K562 (cell line): ENCODE measurements around the gene CCSAP. TPM values are rescaled to one million over a fixed set of nuclear protein-coding genes. Genes with fewer than 3 reads are reported as not detected.

ENCODE experiments used
- BRCA1 ChIP-seq, 2 experiments: fragments of 450-650 bp in 1 of 2; sonication (generic) in 1 of 2; formaldehyde crosslinking in 1 of 2; IDR thresholded peaks; 2 replicates each; pipeline versions ENCODE4 v1.5.0 to v1.6.1; 2017 to 2020; ENCODE audit warnings: mild to moderate bottlenecking in 1 of 2, missing genetic modification reagents in 1 of 2
- CBX8 ChIP-seq: fragments of 200-600 bp; sonication (generic); IDR thresholded peaks from 2 replicates; pipeline ENCODE4 v1.6.1; 2012; ENCODE audit warnings: borderline replicate concordance, mixed run types, low read depth, mild to moderate bottlenecking, moderate library complexity, mixed read lengths, low read length, control low read depth, inconsistent platforms; ENCODE audit not compliant: poor library complexity, severe bottlenecking; ENCODE audit errors: extremely low read depth
- CREB1 ChIP-seq, 2 experiments: sonication (generic) in 1 of 2; formaldehyde crosslinking in 1 of 2; IDR thresholded peaks; 2 replicates each; pipeline versions ENCODE4 v1.6.1 to v1.8.0; 2012 to 2022; ENCODE audit warnings: inconsistent platforms in 1 of 2, mild to moderate bottlenecking in 1 of 2, missing genetic modification reagents in 1 of 2, moderate library complexity in 1 of 2
- E2F6 ChIP-seq, 2 experiments: IDR thresholded peaks; 2 replicates each; pipeline ENCODE4 v1.6.1; 2011; ENCODE audit warnings: borderline replicate concordance in 1 of 2, control low read depth in 1 of 2, low read depth in 1 of 2, low read length in 1 of 2, mild to moderate bottlenecking in 1 of 2, mixed read lengths in 1 of 2, moderate library complexity in 1 of 2; ENCODE audit not compliant: insufficient read depth in 1 of 2, insufficient read length in 1 of 2, poor library complexity in 1 of 2, severe bottlenecking in 1 of 2; ENCODE audit errors: extremely low read depth in 1 of 2
- ETS1 ChIP-seq: conservative IDR thresholded peaks from 2 replicates; pipeline ENCODE4 v1.6.1; 2011; ENCODE audit warnings: low read depth, mild to moderate bottlenecking, low read length; ENCODE audit not compliant: control insufficient read depth
- GABPB1 ChIP-seq: sonication (generic); formaldehyde crosslinking; IDR thresholded peaks from 2 replicates; pipeline ENCODE4 v1.8.0; 2022; ENCODE audit warnings: mild to moderate bottlenecking, missing genetic modification reagents
- HBP1 ChIP-seq: fragments of 450-650 bp; formaldehyde crosslinking; IDR thresholded peaks from 2 replicates; pipeline ENCODE4 v1.4.0; 2022; ENCODE audit warnings: missing genetic modification characterization
- HDAC1 ChIP-seq, 2 experiments: fragments of 450-650 bp; IDR thresholded peaks; 2 replicates each; pipeline ENCODE4 v1.6.1; 2016 to 2017; ENCODE audit warnings: inconsistent platforms in 1 of 2, mild to moderate bottlenecking in 1 of 2, moderate library complexity in 1 of 2
- LCOR ChIP-seq: sonication (generic); formaldehyde crosslinking; IDR thresholded peaks from 2 replicates; pipeline ENCODE4 v1.8.0; 2022; ENCODE audit warnings: mild to moderate bottlenecking, missing genetic modification reagents
- MCM3 ChIP-seq: fragments of 450-650 bp; IDR thresholded peaks from 2 replicates; pipeline ENCODE4 v1.6.1; 2016
- MTA3 ChIP-seq: fragments of 450-650 bp; formaldehyde crosslinking; IDR thresholded peaks from 2 replicates; pipeline ENCODE4 v1.6.1; 2017; ENCODE audit warnings: mild to moderate bottlenecking, borderline replicate concordance
- POLR2G ChIP-seq: fragments of 200-400 bp; formaldehyde crosslinking; IDR thresholded peaks from 2 replicates; pipeline ENCODE4 v1.6.1; 2017; ENCODE audit warnings: low read depth, mild to moderate bottlenecking, antibody characterized with exemption, low read length, moderate library complexity
- RBBP5 ChIP-seq: fragments of 200-600 bp; sonication (generic); IDR thresholded peaks from 2 replicates; pipeline ENCODE4 v1.6.1; 2012; ENCODE audit warnings: borderline replicate concordance, mild to moderate bottlenecking, low read length, control low read depth, inconsistent platforms; ENCODE audit not compliant: insufficient read depth, poor library complexity, severe bottlenecking
- SIN3A ChIP-seq, 2 experiments: fragments of 150-350 bp in 1 of 2; IDR thresholded peaks; 2 replicates each; pipeline ENCODE4 v1.6.1; 2011 to 2016; ENCODE audit warnings: borderline replicate concordance in 2 of 2, low read depth in 2 of 2, low read length in 2 of 2, mild to moderate bottlenecking in 2 of 2, moderate library complexity in 2 of 2; ENCODE audit not compliant: control insufficient read depth in 1 of 2
- SLC30A9 ChIP-seq: fragments of 250-450 bp; sonication (Bioruptor Pico); IDR thresholded peaks from 2 replicates; pipeline ENCODE4 v1.8.0; 2022; ENCODE audit warnings: mild to moderate bottlenecking, moderate library complexity
- SP1 ChIP-seq: sonication (generic); formaldehyde crosslinking; IDR thresholded peaks from 2 replicates; pipeline ENCODE4 v1.8.1; 2022; ENCODE audit warnings: mild to moderate bottlenecking, missing genetic modification reagents
- ZNF12 ChIP-seq: sonication (generic); formaldehyde crosslinking; IDR thresholded peaks from 2 replicates; pipeline ENCODE4 v1.4.0; 2020; ENCODE audit warnings: mild to moderate bottlenecking, missing genetic modification reagents
- ZNF124 ChIP-seq: sonication (generic); formaldehyde crosslinking; IDR thresholded peaks from 2 replicates; pipeline ENCODE4 v1.8.1; 2022; ENCODE audit warnings: missing genetic modification reagents
- ZNF274 ChIP-seq: IDR thresholded peaks from 2 replicates; pipeline ENCODE4 v1.6.1; 2011; ENCODE audit warnings: low read depth, mild to moderate bottlenecking, low read length, moderate library complexity, borderline replicate concordance
- ZNF384 ChIP-seq: IDR thresholded peaks from 2 replicates; pipeline ENCODE4 v1.6.1; 2012; ENCODE audit warnings: low read depth, low read length, improper control_type of control experiment
- ZSCAN32 ChIP-seq: fragments of 450-650 bp; formaldehyde crosslinking; IDR thresholded peaks from 2 replicates; pipeline ENCODE4 v1.4.0; 2020; ENCODE audit warnings: mild to moderate bottlenecking, moderate library complexity
- polyA plus RNA-seq, 8 experiments: library from polyadenylated mRNA; depleted of rRNA in 4 of 8; stranded (reverse) in 5 of 8; unstranded in 3 of 8; fragments of >200 nt; fragmentation: Nextera tagmentation in 2 of 8; fragmentation: Illumina TruSeq in 1 of 8; extraction: Ambion mirVana in 2 of 8; extraction: Trizol in 1 of 8; gene quantifications; 2 replicates each; pipeline versions ENCODE4 v1.2.1 to v1.2.3, GENCODE V29; 2011 to 2014; ENCODE audit warnings: inconsistent platforms in 1 of 8, missing spikeins in 1 of 8
- total RNA-seq, 7 experiments: library from RNA; depleted of rRNA in 6 of 7; stranded (reverse); fragments of >200 nt in 6 of 7; fragmentation: Illumina TruSeq in 2 of 7; extraction: Trizol in 2 of 7; gene quantifications; 2 replicates each; pipeline versions ENCODE4 v1.2.1 to v1.2.3, GENCODE V29; 2011 to 2021; ENCODE audit warnings: low replicate concordance in 1 of 7

Gene CCSAP
- total and polyA plus RNA-seq, 9 of the 15 experiments (the other 6 are each of a cell fraction or from before 2014, with no cell fraction given): 3.6 to 15.9 (median 9.5) TPM

GRCh38 chr1:229341774-229342655 is 832 bp downstream of the CCSAP start (continued):
- no peak for TF ChIP-seq CBX8
- no peak for TF ChIP-seq ZNF124
- TF ChIP-seq ZSCAN32 (CRISPR knock-in tag): no peak
- peak in 1 of 2 experiments; percentile 21; a peak in 1 of 4 replicates for TF ChIP-seq SIN3A (IDR thresholded peaks at IDR 0.05; ENCODE audit: borderline replicate concordance in 2 of 2, control insufficient read depth in 1 of 2, low read depth in 2 of 2, low read length in 2 of 2)
- TF ChIP-seq ZNF274: no peak
- no peak for TF ChIP-seq BRCA1 (IDR thresholded peaks at IDR 0.05)
- 0 out of 2 replicates have a peak, but pooled peaks have one; percentile 45 for TF ChIP-seq BRCA1 (CRISPR knock-in tag; IDR thresholded peaks at IDR 0.05)
- peak; percentile 66 for TF ChIP-seq SP1 (CRISPR knock-in tag)
- no peak for TF ChIP-seq CREB1 (IDR thresholded peaks at IDR 0.05)
- peak; percentile 50; the same call in 1 of the 2 replicates for TF ChIP-seq CREB1 (CRISPR knock-in tag; IDR thresholded peaks at IDR 0.05)
- 0 out of 2 replicates have a peak, but pooled peaks have one; percentile 8 for TF ChIP-seq LCOR
- peak; percentile 17; the same call in 1 of the 2 replicates for TF ChIP-seq MTA3
- peak; percentile 77 for TF ChIP-seq RBBP5
- peak; percentile 81 for TF ChIP-seq ZNF12
- peak; percentile 58; the same call in 1 of the 2 replicates for TF ChIP-seq GABPB1 (CRISPR knock-in tag)
- peak; percentile 82; the same call in 1 of the 2 replicates for TF ChIP-seq POLR2G
- no peak for TF ChIP-seq SLC30A9
- peak; percentile 37; the same call in 1 of the 2 replicates for TF ChIP-seq ZNF384
- peak; percentile 42; the same call in 1 of the 2 replicates for TF ChIP-seq HBP1
- TF ChIP-seq ETS1: 0 out of 2 replicates have a peak, but pooled peaks have one; percentile 64
- TF ChIP-seq E2F6 (IDR thresholded peaks at IDR 0.05; ENCODE audit: borderline replicate concordance in 1 of 2, extremely low read depth in 1 of 2, insufficient read depth in 1 of 2, insufficient read length in 1 of 2, low read depth in 1 of 2, low read length in 1 of 2, poor library complexity in 1 of 2, severe bottlenecking in 1 of 2): peak in 1 of 2 experiments; percentile 65
- peak in 1 of 2 experiments; percentile 83; a peak in 2 of 4 replicates for TF ChIP-seq HDAC1 (IDR thresholded peaks at IDR 0.05)
- TF ChIP-seq MCM3: no peak
